Endometrial microvascular endothelial cells (primary cell): ENCODE results near the gene CNNM1. TPM values are rescaled to one million over a fixed set of nuclear protein-coding genes. Genes with fewer than 3 reads are reported as not detected.

Experiments used
- in situ Hi-C: cut with HindIII; loops from 2 replicates; pipeline ENCODE4 v1.10.0; 2017; ENCODE audit warnings: low sequenced_read_pairs, low pct_unique_long_range_greater_than_20kb; ENCODE audit errors: inconsistent ontology term
- total RNA-seq: library from RNA; depleted of rRNA; stranded (reverse); fragments of >200 nt; gene quantifications from one replicate; pipeline ENCODE4 v1.2.3, GENCODE V29; 2015; ENCODE audit errors: inconsistent ontology term

The CNNM1 gene
- total RNA-seq, 1 donor from 2014 or later, result not detected

GRCh38 chr10:99395750-99396445, 66.7 kb downstream of the CNNM1 start:
- in situ Hi-C loops, result no loop called here

GRCh38 chr10:99396471-99396870, 67.3 kb downstream of the CNNM1 start:
- in situ Hi-C loops, result no loop called here

DNA sequence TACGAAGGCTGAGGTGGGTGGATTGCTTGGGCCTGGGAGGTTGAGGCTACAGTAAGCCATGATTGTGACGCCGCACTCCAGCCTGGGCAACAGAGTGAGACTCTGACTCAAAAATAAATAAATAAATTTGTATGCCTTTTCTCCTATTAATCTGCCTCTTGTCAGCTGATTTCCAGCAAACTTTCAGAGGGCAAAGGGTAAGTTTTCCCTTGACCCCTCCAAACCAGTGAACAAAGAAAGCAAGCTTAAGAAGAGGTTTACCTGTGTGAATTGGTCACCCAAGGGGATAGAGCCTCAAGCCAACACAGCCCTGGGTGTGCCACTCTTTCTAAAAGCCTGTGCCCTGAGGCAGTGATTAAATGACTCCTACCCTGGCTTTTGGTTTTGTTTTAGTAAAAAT, 70.5 kb downstream of the CNNM1 start:
- in situ Hi-C loops, result no loop called here

GRCh38 chr10:99403674-99404073, 74.5 kb downstream of the CNNM1 start:
- in situ Hi-C loops, result no loop called here

DNA sequence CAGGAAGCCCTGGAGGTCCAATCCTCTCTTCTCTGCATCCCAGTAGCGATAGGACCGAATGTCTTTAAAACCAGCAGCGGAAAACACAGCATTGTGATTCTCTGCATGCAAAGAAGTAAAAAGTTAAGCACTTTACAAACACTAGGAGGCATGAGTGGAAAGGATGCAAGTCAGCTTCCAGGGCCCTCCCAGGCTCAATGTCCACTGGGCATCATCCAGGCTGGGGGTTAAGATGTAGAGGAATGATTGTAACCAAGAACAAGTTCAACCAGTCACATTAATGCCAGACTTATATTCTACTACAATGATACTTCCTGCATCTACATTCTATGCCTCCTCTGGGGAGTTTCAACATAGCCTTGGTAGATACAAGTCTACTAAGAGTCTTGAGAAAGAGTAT, 77.0 kb downstream of the CNNM1 start:
- in situ Hi-C loops, result no loop called here

GRCh38 chr10:99410146-99410545, 81.0 kb downstream of the CNNM1 start:
- in situ Hi-C loops, result no loop called here

DNA sequence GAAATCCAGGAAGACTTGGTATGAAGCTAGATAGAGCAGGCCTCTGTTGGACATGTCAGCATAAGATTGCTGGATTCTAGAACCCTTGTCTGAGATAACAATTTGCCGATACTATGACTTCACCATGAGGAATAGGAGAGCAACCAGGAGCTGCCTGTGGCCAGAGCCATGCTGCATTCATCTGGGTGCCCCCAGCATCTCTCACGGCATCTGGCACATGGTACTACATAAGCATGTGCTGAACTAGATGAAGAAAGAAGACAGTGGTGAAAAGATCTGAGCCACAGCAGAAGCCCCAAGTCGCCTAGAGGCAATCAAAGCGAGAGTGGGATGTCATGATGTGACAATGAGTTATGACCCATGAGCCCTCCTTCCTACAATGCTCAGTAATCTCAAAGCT, 81.7 kb downstream of the CNNM1 start:
- in situ Hi-C loops, result no loop called here

GRCh38 chr10:99411546-99411945, 82.4 kb downstream of the CNNM1 start:
- in situ Hi-C loops, result no loop called here

GRCh38 chr10:99412099-99412498, 82.9 kb downstream of the CNNM1 start:
- in situ Hi-C loops, result no loop called here

DNA sequence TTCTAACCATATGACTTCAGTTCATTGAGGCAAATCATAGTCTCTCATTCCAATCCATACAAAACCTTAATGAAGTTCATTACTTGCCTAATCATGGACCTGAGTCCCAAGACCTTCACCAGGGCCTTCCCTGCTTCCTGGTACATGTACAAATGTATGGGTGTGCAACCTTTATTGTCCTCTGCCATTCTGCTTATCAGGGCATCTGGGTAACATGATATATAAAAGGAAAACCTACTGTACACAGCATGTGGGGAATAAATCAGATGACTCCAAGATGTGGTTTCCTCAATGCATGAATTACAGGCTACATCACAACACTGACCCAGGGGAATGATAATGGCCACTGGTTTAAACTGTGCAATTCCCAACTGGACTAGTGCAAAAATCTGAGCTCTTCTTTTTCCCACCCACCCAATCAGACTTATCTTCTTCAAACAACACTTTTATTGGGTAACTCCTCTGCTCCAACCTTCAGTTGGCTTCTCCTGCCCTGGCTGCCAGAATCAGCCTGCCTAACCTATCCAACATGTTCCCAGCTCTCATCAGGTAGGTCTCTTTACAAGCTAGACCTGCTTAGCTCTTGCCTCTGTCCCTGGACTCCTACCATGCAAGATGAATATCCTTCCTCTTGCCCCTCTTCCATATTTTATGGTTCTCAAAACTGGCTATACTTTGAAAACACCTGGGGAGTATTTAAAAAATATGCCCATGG, 89.9 kb downstream of the CNNM1 start:
- in situ Hi-C loops, result no loop called here

GRCh38 chr10:99419688-99420087, 90.5 kb downstream of the CNNM1 start:
- in situ Hi-C loops, result no loop called here

- in situ Hi-C loops, result no loop called here
Observed at GRCh38 chr10:99421233-99421739, 92.1 kb downstream of the CNNM1 start.

GRCh38 chr10:99422529-99423096, 93.5 kb downstream of the CNNM1 start:
- in situ Hi-C loops, result no loop called here

- in situ Hi-C loops, result loop anchor here (25.0 kb wide), 2 partner anchors 113 to 188 kb away; partner anchors contain the start of genes NKX2-3 and SLC25A28
Observed at GRCh38 chr10:99424656-99425055, 95.5 kb downstream of the CNNM1 start.

GRCh38 chr10:99425204-99425603, 96.0 kb downstream of the CNNM1 start:
- in situ Hi-C loops, result loop anchor here (25.0 kb wide), 2 partner anchors 112 to 187 kb away; partner anchors contain the start of genes NKX2-3 and SLC25A28

GRCh38 chr10:99426689-99427088, 97.5 kb downstream of the CNNM1 start:
- in situ Hi-C loops, result loop anchor here (25.0 kb wide), 2 partner anchors 111 to 186 kb away; partner anchors contain the start of genes NKX2-3 and SLC25A28

DNA sequence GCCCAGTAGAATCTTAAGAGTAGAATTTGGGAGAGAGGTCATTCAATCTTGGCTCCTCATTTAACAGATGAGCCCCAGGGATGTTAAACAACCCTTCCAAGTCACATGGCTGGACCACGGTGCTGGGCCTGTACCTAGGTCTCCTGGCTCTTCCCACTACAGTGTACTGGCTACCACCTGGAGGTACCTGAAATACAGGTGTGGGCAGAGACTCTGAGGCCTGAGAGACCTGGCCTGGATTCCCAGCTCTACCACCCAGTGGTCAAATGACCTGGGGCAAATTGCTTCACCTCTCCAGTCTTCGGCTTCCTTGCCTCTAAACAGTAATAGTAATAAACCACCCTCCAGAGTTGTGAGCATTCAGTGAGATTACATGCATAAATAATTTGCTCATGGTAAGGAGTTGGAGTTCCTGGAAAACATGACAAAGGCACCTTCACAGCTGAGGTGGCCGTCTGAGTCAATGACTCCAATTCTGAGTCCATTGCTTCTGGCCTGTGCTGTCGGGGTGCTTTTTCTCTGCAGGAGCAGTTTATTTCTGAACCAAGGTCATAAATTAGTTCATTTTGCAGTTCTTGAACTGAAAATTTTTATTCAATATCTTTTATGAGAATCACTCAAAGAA, 98.5 kb downstream of the CNNM1 start:
- in situ Hi-C loops, result loop anchor here (25.0 kb wide), 2 partner anchors 110 to 185 kb away; partner anchors contain the start of genes NKX2-3 and SLC25A28

DNA sequence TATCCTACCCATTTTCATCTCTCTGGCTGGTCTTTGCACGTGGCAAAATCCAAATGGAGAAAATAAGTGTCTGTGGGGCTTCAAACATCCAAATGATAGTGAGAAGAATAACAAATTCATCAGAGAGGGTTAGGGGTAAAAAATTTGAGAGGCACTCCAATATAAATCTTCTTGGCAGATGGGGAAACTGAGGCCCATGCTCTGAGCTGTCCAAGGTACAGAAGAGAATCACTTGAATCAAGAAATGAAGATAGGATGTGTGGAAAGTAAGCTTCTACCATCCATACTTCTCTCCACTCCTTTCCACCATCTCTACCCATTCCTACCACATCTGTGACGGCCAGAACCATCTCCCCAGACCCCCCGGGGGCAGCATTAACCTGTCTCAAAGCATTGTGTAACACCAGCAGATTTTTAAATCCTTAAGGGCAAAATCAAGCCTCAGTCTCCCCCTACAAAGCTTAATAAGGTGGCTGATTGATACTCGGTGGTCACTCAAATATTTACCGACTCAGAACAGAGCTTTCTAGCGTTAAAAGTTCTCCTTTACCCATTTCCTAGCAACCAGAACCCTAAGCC, 100.5 kb downstream of the CNNM1 start:
- in situ Hi-C loops, result loop anchor here (25.0 kb wide), 2 partner anchors 108 to 183 kb away; partner anchors contain the start of genes NKX2-3 and SLC25A28

- in situ Hi-C loops, result loop anchor here (25.0 kb wide), 2 partner anchors 107 to 182 kb away; partner anchors contain the start of genes NKX2-3 and SLC25A28
Observed at GRCh38 chr10:99430116-99430450, 100.9 kb downstream of the CNNM1 start.
